Fibroblast of villous mesenchyme (primary cell): ENCODE results near the gene HAGHL. TPM values are rescaled to one million over a fixed set of nuclear protein-coding genes. Genes with fewer than 3 reads are reported as not detected.

Experiments
- DNase-seq: peaks from one replicate; pipeline ENCODE4 v3.0.0-alpha.2; 2010; ENCODE audit warnings: low read depth
- H3K4me3 ChIP-seq: 2 replicates; pipeline ENCODE4 v1.5.1; 2011; ENCODE audit warnings: low read depth, mild to moderate bottlenecking, low read length
- total RNA-seq: library from RNA; depleted of rRNA; stranded (reverse); fragments of >200 nt; gene quantifications from 2 replicates; pipeline ENCODE4 v1.2.3, GENCODE V29; 2012
- TF ChIP-seq, protein P1 (sequence below): IDR thresholded peaks from 2 replicates; pipeline ENCODE4 v1.5.1; 2012; ENCODE audit warnings: low read depth, mild to moderate bottlenecking, low read length; ENCODE audit not compliant: insufficient read depth

HAGHL gene
- total RNA-seq, 1 donor = 14.7 TPM

DNA sequence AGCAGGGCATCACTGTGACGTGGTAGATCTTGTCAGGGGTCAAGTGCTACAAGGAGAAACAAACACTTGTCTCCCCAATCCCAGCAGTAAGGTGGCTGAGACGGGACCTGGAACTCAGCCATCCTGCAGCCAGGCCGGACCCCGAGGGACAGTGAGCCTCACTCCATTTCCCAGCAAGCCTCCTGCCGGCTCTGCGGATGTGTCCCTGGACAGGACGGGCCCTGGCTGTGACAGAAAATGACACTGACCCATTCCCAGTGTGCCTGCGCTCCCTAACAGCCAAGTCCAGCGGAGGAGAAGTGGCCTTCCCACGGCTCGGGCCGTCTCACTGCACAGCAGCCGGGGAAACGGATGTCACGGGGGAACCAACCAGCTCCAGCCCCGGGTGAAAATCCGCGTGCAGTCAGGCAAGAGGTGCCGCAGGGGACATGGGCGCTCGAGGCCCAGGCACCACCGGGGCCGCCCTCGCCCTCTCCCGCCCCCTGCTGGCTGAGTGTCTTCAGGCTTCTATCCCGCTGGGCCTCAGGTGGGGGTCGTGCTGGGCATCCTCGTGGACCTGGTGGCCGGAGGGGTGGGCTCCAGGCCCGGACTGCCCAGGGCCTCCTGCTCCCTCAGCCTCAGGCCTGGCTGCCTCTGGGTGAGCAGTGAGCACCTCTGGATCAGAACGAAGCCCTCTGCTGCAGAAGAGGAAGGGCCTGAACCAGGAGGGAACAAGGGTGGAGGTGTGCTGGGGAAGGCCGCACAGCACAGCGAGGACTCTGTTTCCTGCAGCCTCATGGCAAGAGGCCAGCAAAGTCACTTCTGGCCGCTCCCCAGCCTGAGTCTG lies 6.7 kb downstream of the HAGHL start:
- H3K4me3 ChIP-seq = no peak overlapping the region
- TF ChIP-seq, protein P1, sequence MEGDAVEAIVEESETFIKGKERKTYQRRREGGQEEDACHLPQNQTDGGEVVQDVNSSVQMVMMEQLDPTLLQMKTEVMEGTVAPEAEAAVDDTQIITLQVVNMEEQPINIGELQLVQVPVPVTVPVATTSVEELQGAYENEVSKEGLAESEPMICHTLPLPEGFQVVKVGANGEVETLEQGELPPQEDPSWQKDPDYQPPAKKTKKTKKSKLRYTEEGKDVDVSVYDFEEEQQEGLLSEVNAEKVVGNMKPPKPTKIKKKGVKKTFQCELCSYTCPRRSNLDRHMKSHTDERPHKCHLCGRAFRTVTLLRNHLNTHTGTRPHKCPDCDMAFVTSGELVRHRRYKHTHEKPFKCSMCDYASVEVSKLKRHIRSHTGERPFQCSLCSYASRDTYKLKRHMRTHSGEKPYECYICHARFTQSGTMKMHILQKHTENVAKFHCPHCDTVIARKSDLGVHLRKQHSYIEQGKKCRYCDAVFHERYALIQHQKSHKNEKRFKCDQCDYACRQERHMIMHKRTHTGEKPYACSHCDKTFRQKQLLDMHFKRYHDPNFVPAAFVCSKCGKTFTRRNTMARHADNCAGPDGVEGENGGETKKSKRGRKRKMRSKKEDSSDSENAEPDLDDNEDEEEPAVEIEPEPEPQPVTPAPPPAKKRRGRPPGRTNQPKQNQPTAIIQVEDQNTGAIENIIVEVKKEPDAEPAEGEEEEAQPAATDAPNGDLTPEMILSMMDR = peak; percentile 46
- no peak for DNase-seq

DNA sequence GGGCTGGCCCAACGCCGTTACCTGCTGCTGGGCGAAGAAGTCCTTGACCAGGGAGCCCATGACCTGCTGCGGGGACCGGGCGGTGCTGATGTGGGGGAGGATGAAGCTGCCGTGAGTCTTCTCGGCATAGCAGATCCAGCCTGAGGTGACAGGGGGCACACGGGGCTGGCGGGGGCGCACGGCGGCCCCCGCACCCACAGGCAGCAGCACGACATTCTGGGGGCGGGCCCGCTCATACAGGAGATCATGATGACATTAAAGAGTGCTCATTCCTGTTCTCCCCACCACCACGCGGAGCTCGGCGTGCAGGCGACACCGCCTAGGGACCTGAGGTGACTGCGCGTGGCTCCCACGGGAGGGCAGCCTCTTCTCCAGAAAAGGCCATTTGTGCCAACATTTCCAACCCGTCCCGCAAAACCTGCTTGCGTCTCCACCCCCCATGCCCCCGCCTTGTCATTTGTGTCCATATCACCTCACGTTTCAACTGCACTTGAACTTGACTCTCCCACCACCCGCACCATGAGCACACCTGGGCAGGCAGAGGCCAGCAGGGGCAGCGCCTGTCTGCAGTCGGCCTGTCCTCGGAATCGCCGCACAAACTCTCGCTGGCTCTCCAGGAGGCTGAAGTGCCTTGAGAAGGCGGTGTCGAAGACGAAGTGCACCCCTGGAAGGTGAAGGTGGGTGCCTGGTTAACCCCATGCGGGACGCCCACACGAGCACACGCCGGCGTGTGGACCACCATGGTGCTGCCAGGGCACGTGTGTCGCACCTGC lies 7.5 kb downstream of the HAGHL start:
- no peak for DNase-seq
- TF ChIP-seq, protein P1 = no peak
- no peak overlapping the region for H3K4me3 ChIP-seq

DNA sequence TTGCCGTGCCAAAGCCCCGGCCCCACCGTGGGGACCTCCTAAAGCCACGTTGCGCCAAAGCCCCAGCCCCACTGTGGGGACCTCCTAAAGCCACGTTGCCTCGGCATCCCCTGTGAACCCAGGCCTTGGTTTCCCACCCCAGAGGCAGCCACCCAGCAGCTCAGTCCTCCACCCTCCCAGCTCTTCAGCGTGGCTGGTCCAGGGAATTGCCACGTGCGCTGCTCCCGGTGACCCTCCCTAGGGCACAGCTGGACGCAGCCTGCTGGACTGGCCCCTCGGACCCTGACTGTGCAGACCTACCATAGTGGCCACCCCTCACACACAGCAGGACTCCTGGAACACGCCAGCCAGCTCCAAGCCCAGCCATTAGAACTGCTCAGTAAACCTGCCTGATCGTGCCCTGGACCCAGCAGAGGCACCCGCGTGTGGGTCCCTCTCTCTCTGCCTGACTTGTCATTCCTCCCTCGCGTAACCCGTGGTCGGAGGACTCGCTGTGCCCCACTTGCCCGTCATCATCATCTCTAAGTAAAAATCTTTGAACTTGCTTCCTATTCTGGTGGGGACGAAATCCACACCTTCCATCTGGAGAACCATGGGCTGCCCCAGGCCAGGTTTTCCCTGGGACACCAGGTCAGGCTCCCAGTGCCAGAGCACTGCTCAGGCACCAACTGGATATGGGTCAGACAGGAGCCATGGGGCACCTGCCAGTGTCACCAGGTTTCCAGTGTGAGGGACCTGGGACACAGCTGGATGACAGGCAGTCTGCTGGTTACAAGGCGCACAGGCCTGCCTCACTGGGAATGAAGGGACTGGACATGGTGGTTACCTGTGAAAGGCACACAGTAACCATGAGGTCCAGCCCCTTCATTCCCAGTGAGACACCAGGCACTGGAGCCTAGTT lies 8.3 kb downstream of the HAGHL start:
- H3K4me3 ChIP-seq = no peak overlapping the region
- TF ChIP-seq, protein P1 = no peak
- no peak for DNase-seq

DNA sequence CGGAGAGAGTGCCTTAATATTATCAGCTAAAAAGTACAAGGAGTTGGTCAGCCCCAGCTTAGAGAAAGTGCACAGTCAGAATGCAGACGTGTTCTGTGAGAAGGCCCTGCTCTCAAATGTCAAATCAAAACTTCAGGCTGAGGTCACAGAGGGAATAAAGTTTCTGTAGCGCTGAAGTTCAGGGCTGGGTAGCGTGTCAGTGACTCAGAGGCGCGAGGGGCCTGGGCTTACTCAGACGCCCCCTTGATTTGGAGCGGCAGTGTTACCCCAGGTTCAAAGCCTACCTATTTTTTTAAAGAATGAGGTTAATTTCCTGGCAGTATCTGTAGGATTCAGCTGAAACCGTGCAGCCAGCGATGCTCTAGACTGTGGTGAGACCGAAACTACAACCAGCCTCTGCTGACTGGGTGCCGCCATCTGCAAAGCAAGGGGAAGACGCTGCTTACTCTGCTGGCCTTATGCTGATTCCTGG lies 9.1 kb downstream of the HAGHL start:
- TF ChIP-seq, protein P1 = no peak
- H3K4me3 ChIP-seq = no peak overlapping the region
- DNase-seq = no peak

DNA sequence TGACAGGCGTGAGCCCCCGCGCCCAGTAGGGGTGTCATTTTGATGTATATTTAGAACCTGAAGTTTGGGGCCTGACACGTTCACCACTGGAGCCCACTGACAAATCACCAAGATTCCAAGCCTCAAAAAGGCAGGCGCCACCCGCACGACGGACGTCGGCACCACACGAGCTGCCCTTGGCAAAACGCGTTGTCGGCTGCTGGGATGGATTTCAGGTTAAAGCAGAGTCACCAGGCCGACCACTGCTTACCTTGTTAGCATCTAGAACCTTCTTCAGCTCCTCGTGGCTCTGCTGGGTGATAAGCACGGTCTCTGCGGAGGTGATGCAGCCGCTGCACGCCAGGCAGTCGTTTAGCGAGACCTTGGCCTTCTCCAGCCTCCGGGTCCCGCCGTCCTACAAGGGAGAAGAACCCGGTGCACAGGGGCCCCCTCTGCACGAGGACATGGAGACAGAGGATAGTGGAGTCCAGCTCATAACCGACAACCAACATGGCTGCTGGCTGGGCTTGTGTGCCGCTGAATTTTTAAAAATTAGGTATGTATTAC lies 10.1 kb downstream of the HAGHL start:
- H3K4me3 ChIP-seq = no peak overlapping the region
- DNase-seq = no peak
- TF ChIP-seq, protein P1 = no peak
